Measurements from ENCODE around the gene CD40.

CD40 gene

GRCh38 chr20:46175127-46175494 lies 57.0 kb downstream of the CD40 start:
- no peak for DNase-seq

GRCh38 chr20:46176739-46177378 lies 58.7 kb downstream of the CD40 start:
- DNase-seq = no peak

GRCh38 chr20:46177768-46178167 lies 59.7 kb downstream of the CD40 start:
- no peak for DNase-seq

GRCh38 chr20:46178891-46179290 lies 60.8 kb downstream of the CD40 start:
- DNase-seq = no peak
